ENCODE results near the gene TNS3. TPM values are rescaled to one million over a fixed set of nuclear protein-coding genes. Genes with fewer than 3 reads are reported as not detected.
A peak's percentile ranks its signal among the peaks of the same experiment; 100 is the strongest.

Gene TNS3
- total RNA-seq, 2 donors from 2014 or later: 2.3 to 2.6 TPM

DNA sequence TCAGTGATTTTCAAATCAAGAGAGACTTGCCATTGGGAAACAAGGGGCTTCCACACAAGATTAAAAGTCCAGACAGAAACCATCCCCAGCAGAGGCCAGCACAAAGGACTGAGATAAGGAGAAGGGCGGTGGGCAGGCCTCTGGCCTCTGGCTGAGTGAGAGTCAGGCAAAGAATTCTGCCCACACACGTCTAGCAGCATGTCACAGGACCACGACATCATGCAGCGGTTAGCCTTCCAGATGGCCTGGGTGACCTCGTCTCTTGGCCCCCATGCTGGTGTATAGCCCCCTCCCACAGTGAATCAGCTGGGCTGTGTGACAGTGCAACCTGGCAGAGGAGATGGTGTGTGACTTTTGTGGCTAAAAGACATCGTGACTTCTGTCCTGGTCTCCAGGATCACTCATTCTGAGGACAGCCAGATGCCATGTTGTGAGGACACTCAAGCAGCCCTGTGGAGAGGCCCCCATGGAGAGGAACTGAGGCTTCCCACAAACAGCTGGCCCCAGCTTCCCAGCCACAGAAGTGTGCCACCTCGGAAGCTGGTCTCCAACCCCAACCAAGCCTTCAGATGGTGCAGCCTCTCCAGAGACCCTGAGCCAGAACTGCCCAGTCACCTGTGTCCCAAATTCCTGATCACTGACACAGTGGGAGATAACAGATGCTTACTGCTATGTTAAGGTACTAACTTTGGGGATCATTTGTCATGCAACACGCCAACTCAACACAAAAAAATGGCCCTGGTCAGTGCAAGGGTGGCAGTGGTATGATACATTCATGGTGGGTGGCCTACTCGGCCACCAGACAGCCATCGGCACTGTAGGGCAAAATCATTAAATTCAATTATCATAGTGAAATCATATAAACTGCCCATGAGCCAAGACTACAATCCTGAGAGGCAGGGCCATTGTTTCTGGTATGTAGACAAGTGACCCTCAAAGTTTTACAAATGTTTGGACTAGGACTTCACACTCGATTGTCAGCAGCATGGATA, 73.2 kb downstream of the TNS3 start:
- H3K4me1 Mint-ChIP-seq: no peaks in the 10 kb centered on the region
- H3K27me3 Mint-ChIP-seq: peaks cover 4% of the 10 kb centered on the region
- ATAC-seq: no peak
- H3K27ac Mint-ChIP-seq: no peak overlapping the region
- H3K9me3 ChIP-seq (ENCODE audit: control insufficient read depth, low read length, poor library complexity, severe bottlenecking): no peaks in the 10 kb centered on the region
- H3K36me3 Mint-ChIP-seq (ENCODE audit: low read depth): no peaks in the 10 kb centered on the region
- no peak overlapping the region for H3K4me3 Mint-ChIP-seq
- DNase-seq: no peak

DNA sequence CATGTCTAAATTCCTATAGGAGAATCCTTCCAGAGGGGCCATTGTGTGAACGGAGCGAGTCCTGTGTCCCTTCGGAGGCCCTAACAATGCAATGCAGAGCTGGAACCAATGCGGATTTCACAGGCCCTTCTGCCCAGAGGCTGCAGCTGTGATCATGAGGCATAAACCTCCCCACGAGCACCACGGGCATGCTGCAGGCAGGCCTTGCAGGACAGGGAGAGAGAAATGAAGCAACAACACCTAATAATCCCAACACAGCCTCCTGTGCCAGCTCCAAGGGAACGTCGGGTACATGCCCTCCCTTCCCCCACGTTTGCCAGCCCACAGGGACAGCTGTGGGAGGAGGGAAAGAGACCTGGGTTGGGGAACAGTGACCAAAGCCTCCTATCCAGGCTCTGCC, 74.4 kb downstream of the TNS3 start:
- Mint-ChIP-seq H3K36me3 (ENCODE audit: low read depth) (no peaks in the 10 kb centered on the region), H3K4me3 (no peak overlapping the region), H3K4me1 (no peaks in the 10 kb centered on the region), H3K27me3 (peaks cover 4% of the 10 kb centered on the region), H3K27ac (no peak overlapping the region)
- DNase-seq (no peak), ATAC-seq (no peak)
- no peaks in the 10 kb centered on the region for H3K9me3 ChIP-seq (ENCODE audit: control insufficient read depth, low read length, poor library complexity, severe bottlenecking)

GRCh38 chr7:47506382-47507339, 75.2 kb downstream of the TNS3 start:
- H3K4me3 Mint-ChIP-seq: no peak overlapping the region
- H3K4me1 Mint-ChIP-seq: no peaks in the 10 kb centered on the region
- no peak for ATAC-seq
- H3K27ac Mint-ChIP-seq: no peak overlapping the region
- H3K9me3 ChIP-seq (ENCODE audit: control insufficient read depth, low read length, poor library complexity, severe bottlenecking): no peaks in the 10 kb centered on the region
- no peak for DNase-seq
- H3K36me3 Mint-ChIP-seq (ENCODE audit: low read depth): no peaks in the 10 kb centered on the region
- H3K27me3 Mint-ChIP-seq: peaks cover 4% of the 10 kb centered on the region

- no peak for DNase-seq
- no peak overlapping the region for H3K27ac Mint-ChIP-seq
Measured at GRCh38 chr7:47505312-47506007, 76.5 kb downstream of the TNS3 start.

DNA sequence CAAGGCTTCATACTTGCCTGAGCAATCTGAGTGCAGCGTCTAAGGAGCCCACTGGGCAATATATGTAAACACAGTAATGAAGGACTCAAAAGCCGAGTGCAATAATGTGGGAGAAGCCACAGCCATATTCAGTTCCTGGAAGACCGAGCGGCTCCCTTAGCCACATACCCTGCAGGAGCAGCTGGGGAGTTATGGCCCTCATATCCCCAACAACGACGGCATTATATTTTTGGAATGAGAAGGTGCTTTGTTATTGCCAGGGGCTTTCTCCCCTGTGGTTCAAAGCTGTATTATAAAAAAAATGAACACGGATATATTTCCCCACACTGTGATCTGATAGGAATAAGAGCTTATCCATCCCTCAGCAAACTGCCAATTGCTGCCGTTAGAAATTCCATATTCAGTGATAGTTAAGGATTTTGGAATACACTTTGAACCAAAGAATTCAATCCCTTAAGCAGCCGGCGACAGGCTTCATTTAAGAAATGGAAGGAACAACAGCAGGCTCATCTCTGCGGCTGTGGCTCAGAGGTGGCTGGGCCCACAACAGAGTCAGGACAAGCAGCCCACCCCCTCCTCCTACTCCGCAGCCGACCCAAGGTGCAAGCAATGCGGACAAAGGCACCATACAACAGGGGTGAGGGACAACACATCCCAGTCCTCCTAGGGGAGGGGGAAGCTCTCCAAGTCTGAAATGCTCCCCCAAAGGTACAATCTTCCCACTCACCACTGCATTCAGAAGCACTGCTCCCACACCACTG, 77.2 kb downstream of the TNS3 start:
- no peak overlapping the region for H3K27ac Mint-ChIP-seq
- H3K27me3 Mint-ChIP-seq: peaks cover 2% of the 10 kb centered on the region
- H3K4me3 Mint-ChIP-seq: no peak overlapping the region
- ATAC-seq (no peak), DNase-seq (no peak)
- H3K9me3 ChIP-seq (ENCODE audit: control insufficient read depth, low read length, poor library complexity, severe bottlenecking): no peaks in the 10 kb centered on the region
- no peaks in the 10 kb centered on the region for H3K36me3 Mint-ChIP-seq (ENCODE audit: low read depth)
- no peaks in the 10 kb centered on the region for H3K4me1 Mint-ChIP-seq

More at GRCh38 chr7:47505312-47506007, 76.5 kb downstream of the TNS3 start:
- no peaks in the 10 kb centered on the region for H3K4me1 Mint-ChIP-seq
- H3K9me3 ChIP-seq (ENCODE audit: control insufficient read depth, low read length, poor library complexity, severe bottlenecking): no peaks in the 10 kb centered on the region
- H3K27me3 Mint-ChIP-seq: peaks cover 4% of the 10 kb centered on the region
- no peak for ATAC-seq
- no peak overlapping the region for H3K4me3 Mint-ChIP-seq
- H3K36me3 Mint-ChIP-seq (ENCODE audit: low read depth): no peaks in the 10 kb centered on the region

DNA sequence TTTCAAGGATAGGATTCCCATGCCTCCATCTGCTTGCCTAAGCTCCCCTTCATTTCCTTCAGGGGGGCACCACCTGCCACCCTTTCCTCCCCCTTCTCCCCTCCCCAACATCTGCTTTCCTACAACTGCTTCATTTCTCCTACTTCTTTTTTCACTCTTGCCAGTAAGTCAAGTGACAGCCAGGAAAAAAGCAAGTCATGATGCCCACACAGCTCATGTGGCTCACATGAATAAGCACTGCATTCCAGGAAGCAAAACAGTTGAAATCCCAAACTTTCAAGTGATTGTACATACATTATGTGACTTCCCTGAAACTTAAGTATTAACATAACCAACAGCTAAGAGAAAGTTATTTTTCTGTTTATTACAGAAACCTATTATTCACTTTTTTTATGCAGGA, 78.6 kb downstream of the TNS3 start:
- ATAC-seq: no peak
- H3K36me3 Mint-ChIP-seq (ENCODE audit: low read depth): no peaks in the 10 kb centered on the region

GRCh38 chr7:47502240-47502877, 79.6 kb downstream of the TNS3 start:
- no peak overlapping the region for H3K4me3 Mint-ChIP-seq

More for the DNA sequence above, 78.6 kb downstream of the TNS3 start:
- H3K4me3 Mint-ChIP-seq: no peak overlapping the region
- H3K27ac Mint-ChIP-seq: no peak overlapping the region
- H3K27me3 Mint-ChIP-seq: no peaks in the 10 kb centered on the region
- H3K4me1 Mint-ChIP-seq: no peaks in the 10 kb centered on the region
- no peak for DNase-seq
- no peaks in the 10 kb centered on the region for H3K9me3 ChIP-seq (ENCODE audit: control insufficient read depth, low read length, poor library complexity, severe bottlenecking)

DNA sequence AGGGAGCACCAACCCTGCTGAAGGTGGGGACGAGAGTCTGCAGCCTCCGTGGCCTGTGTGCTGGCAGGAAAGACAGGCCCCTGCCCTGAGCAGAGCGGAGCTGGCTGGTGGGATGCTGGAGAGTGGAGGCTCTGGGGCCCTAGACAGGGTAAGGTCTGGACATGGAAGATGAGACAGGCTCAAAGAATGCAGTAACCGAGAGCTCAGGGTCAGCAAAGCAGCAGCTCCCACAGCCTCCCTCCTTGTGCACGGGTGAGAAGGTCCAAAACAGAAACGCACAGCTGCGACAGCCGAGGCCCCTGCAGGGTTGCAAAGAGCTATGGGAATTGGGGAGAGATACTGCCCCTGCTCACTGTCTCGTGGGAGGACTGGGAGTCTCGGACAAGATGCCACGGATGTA, 80.5 kb downstream of the TNS3 start:
- H3K27me3 Mint-ChIP-seq: peaks cover 3% of the 10 kb centered on the region
- DNase-seq (no peak), ATAC-seq (no peak)
- no peak overlapping the region for H3K4me3 Mint-ChIP-seq
- peaks cover 2% of the 10 kb centered on the region for H3K4me1 Mint-ChIP-seq
- H3K9me3 ChIP-seq (ENCODE audit: control insufficient read depth, low read length, poor library complexity, severe bottlenecking): no peaks in the 10 kb centered on the region
- H3K27ac Mint-ChIP-seq: no peak overlapping the region
- H3K36me3 Mint-ChIP-seq (ENCODE audit: low read depth): no peaks in the 10 kb centered on the region

More at GRCh38 chr7:47502240-47502877, 79.6 kb downstream of the TNS3 start:
- no peak for ATAC-seq
- DNase-seq: no peak
- H3K27ac Mint-ChIP-seq: no peak overlapping the region
- peaks cover 2% of the 10 kb centered on the region for H3K4me1 Mint-ChIP-seq
- no peaks in the 10 kb centered on the region for H3K27me3 Mint-ChIP-seq
- no peaks in the 10 kb centered on the region for H3K9me3 ChIP-seq (ENCODE audit: control insufficient read depth, low read length, poor library complexity, severe bottlenecking)
- no peaks in the 10 kb centered on the region for H3K36me3 Mint-ChIP-seq (ENCODE audit: low read depth)

GRCh38 chr7:47500103-47500563, 81.8 kb downstream of the TNS3 start:
- no peak overlapping the region for H3K4me3 Mint-ChIP-seq
- peaks cover 6% of the 10 kb centered on the region for H3K27me3 Mint-ChIP-seq
- H3K27ac Mint-ChIP-seq: no peak overlapping the region
- no peaks in the 10 kb centered on the region for H3K9me3 ChIP-seq (ENCODE audit: control insufficient read depth, low read length, poor library complexity, severe bottlenecking)
- H3K4me1 Mint-ChIP-seq: peaks cover 2% of the 10 kb centered on the region
- no peak for DNase-seq
- no peak for ATAC-seq
- H3K36me3 Mint-ChIP-seq (ENCODE audit: low read depth): no peaks in the 10 kb centered on the region

GRCh38 chr7:47498229-47499056, 83.5 kb downstream of the TNS3 start:
- no peaks in the 10 kb centered on the region for H3K9me3 ChIP-seq (ENCODE audit: control insufficient read depth, low read length, poor library complexity, severe bottlenecking)
- no peak overlapping the region for H3K27ac Mint-ChIP-seq
- peak overlapping the region; percentile 47 for H3K4me3 Mint-ChIP-seq
- DNase-seq: no peak
- no peaks in the 10 kb centered on the region for H3K36me3 Mint-ChIP-seq (ENCODE audit: low read depth)
- H3K27me3 Mint-ChIP-seq: peaks cover 6% of the 10 kb centered on the region
- peaks cover 2% of the 10 kb centered on the region for H3K4me1 Mint-ChIP-seq
- no peak for ATAC-seq

GRCh38 chr7:47497367-47498096, 84.4 kb downstream of the TNS3 start:
- no peaks in the 10 kb centered on the region for H3K36me3 Mint-ChIP-seq (ENCODE audit: low read depth)
- ATAC-seq (peak; percentile 49), DNase-seq (no peak)
- H3K27ac Mint-ChIP-seq: no peak overlapping the region
- no peaks in the 10 kb centered on the region for H3K9me3 ChIP-seq (ENCODE audit: control insufficient read depth, low read length, poor library complexity, severe bottlenecking)
- H3K4me1 Mint-ChIP-seq: peaks cover 2% of the 10 kb centered on the region
- H3K4me3 Mint-ChIP-seq: peak overlapping the region; percentile 47
- peaks cover 6% of the 10 kb centered on the region for H3K27me3 Mint-ChIP-seq

Data from T-helper 17 cell (primary cell).